HG03108 (cell line): Measurements from ENCODE around the gene RMND1.
A peak's percentile ranks its signal among the peaks of the same experiment; 100 is the strongest.

Experiments
- ATAC-seq: cut with Tn5 transposase; IDR thresholded peaks from one replicate; pipeline ENCODE4 v1.9.1; 2021; ENCODE audit warnings: moderate library complexity; ENCODE audit not compliant: unreplicated experiment

The RMND1 gene

DNA sequence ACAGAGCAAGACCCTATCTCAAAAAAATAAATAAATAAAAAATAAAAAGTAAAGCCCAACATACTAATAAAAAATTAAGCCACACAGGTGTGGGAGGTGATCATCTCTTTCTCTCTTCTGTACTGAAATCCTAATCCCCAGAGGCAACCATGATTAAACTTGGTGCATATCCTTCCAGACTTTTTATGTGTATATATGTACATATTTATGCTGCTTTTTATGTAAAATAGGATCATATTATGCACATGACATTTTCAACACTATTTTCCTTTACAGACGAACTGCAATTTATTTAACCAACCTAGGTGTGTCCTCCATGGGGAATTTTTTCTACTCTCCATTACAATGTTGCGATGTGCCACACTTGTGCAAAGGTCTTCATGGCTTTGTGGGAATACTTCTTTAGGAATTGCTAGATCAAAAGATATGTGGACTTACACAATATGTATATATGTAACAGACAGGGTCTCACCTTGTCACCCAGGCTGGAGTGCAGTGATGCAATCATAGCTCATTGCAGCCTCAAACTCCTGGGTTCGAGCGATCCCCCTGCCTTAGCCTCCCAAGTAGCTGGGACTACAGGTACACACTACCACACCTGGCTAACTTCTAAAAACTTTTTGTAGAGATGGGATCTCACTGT lies 23.7 kb downstream of the RMND1 start:
- no peak for ATAC-seq

DNA sequence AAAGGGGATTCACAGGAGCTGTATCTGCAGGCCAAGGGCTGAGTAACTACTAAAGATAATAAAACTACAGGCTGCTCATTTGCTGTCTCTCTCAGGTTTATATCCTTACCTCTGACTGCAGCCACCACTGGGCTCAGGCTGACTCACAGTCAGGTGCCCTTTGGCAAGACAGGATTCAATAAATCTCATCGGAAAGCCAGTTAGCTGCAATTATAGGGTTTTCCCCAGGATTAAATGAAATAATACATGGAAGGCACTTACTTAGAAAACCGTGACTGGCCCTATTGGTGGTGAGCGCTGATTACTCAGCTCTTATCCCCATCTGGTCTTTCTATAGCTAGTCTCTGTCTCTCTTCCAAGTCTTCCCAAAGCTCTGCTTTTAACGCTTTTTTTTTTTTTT lies 26.4 kb downstream of the RMND1 start:
- ATAC-seq = no peak

DNA sequence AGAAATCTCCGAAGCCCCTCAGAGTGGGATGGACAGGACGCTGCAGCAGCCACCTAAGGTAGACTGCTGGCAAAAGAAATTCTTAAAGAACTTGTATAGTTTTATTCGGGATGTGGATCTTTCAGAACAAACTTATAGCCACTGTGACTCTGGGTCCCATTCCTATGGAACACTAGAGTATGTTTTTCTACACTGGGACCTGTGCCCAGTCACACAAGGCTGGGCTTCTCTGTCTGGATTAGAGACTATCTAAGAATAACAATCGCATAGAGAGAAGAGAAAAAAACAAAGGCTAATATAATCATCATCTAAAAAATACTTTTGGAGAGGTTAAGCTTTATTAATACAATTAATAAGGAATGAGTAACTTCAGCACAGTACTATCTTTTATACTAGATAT lies 28.9 kb downstream of the RMND1 start:
- ATAC-seq = no peak

DNA sequence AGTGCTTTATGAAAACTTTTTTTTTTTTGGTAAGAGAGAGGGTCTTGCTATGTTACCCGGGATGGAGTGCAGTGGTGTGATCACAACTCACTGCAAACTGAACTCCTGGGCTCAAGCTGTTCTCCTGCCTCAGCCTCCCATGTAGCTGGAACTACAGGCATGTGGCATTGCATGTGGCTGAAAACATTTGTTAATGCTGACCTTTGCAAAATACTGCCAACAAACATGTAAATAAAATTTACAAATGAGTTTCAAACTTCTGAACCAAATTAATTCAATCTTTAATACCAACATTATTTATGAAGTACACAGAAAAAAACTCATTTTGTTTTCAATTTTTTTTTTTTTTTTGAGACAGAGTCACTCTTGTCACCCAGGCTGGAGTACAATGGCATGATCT lies 34.4 kb downstream of the RMND1 start:
- no peak for ATAC-seq

DNA sequence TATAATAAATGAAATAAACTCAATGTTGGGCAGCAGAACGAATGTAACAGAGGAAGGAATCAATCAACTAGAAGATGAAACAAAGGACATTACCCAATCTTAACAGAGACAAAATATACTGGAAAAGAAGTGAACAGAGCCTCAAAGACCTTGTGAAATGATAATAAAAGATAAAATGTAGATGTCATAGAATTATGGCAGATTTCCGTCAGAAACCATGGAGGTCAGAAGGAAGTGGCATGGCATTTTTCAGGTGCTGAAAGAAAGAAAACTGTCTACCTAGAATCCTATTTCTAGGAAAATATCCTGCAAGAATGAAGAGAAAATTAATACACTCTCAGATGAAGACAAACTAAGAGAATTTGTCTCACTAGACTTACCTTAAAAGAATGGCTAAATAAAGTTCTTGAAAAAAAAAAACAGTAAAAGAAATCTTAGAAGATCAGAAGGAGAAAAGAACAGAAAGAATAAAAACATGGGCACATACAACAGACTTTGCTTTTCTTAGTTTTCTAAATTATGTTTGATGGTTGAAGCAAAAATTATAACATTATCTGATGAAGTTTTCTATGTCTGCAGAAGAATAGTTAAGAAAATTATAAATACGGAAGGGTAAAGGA lies 37.2 kb downstream of the RMND1 start:
- no peak for ATAC-seq

DNA sequence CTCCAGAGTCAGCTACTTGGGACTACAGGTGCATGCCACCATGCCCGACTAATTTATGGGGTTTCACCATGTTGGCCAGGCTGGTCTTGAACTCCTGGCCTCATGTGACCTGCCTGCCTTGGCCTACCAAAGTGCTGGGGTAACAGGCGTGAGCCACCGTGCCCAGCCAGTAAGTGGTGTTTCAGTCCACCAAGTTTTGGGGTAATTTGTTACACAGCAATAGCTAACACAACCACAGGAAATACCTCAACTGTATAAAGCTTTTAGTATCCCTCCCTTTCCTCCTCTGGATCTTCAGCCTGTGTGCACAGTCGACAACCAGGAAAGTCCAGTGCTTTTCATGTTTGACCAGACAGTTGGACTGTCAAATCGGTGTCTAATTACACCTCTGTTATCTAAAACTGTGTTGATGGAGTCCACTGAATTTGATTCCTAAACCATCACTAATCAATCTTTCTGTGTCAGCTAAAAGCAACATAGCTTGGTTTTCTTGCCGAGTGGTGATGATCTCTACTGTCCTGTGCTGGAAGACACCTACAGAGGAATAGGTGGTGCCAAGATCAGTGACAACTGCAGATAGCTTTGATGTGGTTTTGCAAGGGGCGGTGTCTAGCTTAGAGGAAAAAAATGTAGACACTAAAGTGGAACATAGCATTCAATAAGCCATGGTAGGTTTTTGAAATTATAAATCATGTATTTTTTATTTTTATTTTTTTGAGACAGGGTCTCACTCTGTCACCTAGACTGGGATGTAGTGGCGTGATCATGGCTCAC lies 38.4 kb downstream of the RMND1 start:
- no peak for ATAC-seq

DNA sequence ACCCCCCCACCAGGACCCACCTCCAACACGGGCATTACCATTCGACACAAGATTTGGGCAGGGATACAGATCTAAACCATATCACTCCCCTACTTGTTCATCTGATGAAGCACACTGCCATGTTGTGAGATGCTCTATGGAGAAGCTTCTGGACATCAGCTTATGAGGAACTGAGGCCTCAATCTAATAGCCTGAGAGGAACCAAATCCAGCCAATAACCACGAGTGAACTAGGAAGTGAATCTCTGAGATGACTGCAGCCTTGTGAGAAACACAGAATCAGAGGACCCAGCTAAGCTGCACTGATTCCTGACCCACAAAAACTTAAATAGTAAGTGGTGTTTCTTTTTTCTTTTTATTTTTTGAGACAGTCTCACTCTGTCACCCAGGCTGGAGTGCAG lies 39.0 kb downstream of the RMND1 start:
- no peak for ATAC-seq

DNA sequence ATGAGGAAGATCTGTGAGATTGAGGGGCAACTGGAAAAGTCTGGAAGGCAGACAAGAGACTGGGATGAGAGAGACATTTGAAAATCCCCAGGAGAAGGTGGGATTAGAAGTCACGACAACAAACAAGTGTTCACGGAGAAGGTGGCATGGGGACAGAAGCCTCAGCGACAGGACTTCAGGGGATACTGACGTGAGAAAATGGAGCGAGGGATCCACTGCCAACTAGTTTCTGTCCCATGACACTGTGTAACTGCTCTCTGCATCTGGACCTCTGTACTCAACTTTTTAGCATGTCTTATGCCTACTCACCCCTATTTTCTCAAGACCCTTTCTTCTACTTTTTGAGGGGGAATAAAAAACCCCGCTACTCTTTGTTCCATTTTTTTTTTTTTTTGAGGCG lies 42.2 kb downstream of the RMND1 start:
- ATAC-seq = no peak

DNA sequence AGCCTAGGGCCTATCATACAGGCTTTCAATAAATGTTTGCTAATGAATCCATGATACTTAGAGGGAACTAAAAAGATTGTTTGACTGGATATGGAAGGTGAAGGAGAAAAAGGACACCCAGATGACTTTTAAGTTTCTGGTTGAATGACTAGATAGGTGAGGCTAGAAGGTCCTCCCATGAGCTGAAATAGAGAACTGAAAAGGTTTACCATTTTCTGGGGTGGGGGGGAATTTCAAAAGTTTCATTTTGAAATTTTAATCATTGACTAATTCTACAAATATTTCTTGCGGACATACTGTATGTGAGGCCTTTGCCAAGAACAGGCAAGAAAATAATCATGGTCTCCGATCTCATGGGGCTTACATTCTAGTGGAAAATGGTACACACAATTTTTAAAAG lies 42.7 kb downstream of the RMND1 start:
- ATAC-seq = peak; percentile 64

DNA sequence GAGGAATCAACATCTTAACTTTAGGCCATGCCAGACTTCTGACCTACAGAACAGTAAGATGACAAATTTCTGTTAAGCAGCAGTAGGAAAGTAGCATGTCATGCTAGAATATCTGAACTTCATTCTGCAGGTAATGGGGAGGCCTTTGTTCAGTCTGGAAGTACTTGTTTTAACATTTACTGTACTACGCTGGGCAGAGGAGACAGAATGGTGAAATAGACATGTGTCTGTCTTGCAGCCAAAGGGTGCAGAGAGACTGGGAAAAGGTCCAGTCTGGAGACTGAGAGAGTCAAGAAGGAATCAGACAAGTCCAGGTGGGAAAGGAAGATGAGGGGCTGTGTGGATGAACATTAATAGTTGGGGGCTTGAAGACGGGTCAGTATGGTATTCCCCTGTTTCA lies 43.1 kb downstream of the RMND1 start:
- ATAC-seq = peak; percentile 12

DNA sequence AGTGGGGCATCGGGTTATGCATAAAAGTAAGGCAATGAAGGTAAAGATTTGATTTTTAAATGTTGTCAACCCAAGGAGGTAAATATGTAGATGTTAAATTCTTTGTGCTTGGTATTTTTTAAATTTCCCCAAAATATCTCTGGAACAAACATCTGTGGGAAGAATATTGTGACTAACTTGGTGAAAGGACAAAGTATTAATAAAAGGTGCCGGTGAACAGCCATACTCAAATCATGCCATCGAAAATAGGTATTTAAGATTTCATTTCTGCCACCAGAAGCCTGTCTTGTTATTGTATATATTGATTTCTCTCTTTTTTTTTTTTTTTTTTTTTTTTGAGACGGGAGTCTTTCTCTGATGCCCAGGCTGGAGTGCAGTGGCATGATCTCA lies 48.0 kb downstream of the RMND1 start:
- ATAC-seq = no peak

DNA sequence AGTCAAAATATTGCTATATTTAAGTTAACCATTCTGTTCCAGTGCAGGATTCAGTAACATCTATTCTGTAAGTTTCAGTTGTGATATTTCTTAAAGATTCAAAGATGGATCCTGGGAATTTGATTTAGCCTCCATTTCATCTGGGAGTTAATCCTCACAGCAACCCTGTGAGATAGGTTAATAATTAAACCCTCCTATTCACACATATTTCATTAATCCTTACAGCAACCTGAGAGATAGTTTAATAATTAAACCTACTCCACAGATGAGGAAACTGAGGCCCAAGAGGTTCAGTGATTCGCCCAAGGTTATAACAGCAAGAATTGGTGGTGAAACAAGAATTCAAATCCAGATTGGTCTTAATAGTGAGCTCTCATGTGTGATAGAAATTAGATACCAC lies 49.7 kb downstream of the RMND1 start:
- ATAC-seq = no peak

DNA sequence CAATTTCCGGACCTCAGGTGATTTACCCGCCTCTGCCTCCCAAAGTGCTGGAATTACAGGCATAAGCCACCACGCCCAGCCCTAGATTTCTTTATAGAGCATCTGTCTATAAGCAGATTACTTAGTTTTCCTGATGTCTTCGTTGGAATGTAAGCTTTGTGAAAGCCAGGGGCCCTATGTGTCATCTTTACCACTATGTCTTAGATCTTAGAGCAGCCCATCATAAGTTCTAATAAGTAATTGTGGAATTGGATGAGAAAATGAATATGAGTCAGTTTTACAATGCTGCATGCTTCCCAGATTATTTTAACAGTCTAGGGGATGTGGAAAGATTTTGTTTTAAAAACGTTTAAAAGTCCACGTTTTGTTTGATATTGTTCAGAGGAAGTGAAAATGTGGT lies 51.5 kb downstream of the RMND1 start:
- no peak for ATAC-seq

DNA sequence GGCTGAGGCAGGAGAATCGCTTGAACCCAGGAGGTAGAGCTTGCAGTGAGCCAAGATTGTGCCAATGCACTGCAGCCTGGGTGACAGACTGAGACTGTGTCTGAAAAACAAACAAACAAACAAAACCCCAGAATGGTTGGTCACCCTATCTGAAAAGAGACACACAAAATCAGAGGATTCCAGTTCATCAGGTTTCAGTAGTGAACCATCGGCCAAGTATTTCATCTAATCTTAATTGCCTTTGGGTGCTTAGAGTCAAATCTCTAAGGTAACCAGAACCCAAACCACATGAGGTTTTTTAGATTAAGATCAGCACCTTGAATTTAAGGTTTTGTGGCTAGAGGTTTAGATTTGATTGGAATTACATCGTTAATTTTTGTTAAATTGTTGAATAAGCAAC lies 52.2 kb downstream of the RMND1 start:
- ATAC-seq = no peak

DNA sequence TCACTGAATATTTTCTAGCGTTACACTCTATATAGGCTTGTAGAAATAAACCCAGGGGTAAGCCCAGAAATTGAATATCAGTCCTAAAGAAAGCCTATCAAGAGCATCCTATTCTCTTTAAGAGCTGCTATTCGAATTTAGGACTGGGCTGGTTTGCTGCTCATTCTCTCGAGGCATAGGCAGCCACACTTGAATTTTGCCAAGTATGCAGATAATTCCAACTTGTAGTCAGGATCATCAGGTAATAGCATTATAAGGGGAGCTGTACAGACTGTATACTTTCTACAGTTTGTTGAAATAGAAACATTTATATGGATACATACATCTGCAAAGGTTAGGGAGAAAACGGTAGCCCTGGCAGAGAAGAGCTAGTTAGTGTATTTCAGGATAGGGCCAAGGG lies 58.5 kb downstream of the RMND1 start:
- ATAC-seq = no peak

DNA sequence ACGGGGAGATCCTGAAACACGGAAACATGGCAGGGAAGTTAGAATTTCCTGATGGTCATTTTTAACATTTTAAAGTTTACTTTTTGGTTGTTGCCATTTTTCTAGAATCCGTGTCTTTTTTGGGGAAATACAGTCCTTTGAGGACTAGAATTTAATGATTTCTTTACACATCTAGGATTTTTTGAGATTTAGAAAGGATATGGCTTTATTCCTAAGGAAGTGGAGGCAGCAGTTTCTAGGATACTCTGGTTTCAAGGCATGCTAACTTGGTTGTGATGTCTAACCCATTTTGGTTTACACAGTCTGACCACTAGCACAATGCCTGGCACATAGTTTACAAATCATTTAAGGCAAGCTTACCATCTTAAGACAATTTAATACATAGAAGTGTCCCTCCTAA lies 59.5 kb downstream of the RMND1 start:
- ATAC-seq = no peak

DNA sequence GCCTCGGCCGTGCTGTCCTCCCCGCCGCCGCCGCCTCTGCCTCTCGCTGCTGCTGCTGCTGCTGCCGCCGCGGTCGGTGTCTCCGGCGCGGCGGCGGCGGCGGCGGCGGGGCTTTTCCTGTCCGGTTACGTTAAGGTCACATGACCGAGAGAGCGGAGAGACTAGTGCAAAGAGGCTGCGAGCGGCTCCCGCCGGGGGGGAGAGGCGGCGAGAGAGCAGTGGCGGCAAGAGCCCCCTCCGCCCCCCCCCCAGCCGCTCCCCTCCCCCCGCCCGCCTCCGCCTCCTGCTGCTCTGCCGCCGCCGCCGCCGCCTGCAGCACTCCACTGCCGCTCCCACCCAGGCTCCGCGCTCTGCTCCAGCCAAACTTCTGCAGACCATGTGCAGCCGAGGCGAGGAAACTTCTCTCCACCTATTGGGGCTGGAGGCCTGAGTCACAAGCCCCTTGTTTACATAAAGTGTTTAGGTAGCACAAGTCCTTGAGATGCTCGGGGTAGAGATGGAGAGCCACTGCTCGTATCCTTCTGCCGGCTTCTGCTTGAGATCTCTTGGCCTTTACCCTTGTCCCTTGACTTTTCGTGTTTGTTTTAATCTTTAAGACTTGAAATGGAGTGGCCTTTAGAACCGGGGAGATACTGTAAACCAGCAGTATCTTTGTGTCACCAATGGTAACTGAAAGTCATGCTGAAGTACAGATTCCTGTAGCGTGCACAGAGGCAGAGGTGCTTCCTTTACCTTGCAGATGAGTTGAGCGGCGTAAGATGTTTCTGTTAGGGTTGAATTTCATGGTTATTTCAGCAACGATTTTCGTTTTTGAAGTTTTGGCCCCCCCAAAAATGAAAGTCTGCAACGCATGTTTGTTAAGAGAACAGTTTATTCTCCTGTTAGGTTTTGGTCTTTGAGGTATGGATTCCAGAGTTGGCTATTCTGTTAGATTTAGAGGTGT lies 60.2 kb downstream of the RMND1 start, which contains the start of gene ZBTB2:
Gene ZBTB2 (minus strand): TSS at position 89 of the 943 bp plus-strand sequence. CDS start 17,922 bp downstream, outside the sequence.
- no peak for ATAC-seq

DNA sequence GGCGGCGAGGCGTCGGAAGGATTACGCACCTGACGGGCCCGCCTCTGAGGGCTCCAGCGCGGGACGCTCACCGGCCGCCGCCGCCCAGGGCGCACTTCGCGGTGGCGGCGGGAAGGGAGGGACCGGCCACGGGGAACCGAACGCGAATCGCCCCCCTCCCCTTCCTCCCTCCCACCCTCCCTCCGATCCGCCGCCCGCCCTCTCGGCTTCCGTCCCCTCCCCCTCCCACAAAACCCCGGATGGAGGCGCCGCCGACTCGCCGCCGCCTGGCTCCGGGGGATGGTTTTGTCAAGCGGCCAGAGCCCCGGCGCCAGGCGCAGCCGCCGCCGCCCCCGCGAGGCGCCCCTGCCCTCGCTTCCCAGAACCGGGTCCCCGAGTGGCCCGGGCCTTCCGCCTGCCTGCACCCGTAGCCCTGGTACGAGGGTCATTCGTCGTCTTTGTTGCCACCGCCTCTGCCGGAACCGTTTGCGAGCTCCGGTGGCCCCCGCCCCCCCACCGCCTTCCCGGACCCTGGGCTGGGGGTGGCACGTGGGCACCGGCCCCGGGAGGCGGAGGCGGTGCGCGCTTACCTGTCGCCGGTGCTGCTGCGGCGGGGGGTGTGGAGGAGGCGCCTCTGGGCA lies 61.0 kb downstream of the RMND1 start:
- peak; percentile 2 for ATAC-seq

DNA sequence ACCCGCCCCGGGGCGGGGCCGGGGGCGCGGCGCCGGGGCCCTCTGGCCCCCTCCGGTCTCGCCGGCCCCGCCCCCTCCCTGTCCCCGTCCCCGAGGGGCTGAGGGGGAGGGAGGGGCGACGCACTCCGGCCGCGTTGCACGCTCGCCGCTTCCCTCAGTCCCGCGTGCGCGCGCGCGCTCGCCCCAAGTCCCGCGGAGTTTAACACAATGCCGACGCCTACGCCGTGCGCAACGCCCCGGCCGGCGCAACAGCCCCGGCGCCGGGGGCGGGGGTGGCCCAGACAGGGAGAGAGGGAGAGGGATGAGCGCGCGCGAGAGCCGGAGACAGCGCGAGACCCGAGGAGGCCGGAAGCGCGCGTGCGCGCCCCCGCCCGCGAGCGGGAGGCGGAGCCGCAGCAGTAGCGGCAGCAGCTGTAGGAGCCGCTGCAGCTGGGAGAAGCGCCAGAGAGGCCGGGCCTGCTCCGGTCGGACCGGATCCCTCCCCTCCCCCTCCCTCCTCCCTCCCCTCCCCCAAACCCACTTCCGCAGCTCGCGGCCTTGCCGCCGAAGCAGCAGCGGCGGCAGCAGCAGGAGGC lies 61.6 kb downstream of the RMND1 start:
- ATAC-seq = peak; percentile 78

DNA sequence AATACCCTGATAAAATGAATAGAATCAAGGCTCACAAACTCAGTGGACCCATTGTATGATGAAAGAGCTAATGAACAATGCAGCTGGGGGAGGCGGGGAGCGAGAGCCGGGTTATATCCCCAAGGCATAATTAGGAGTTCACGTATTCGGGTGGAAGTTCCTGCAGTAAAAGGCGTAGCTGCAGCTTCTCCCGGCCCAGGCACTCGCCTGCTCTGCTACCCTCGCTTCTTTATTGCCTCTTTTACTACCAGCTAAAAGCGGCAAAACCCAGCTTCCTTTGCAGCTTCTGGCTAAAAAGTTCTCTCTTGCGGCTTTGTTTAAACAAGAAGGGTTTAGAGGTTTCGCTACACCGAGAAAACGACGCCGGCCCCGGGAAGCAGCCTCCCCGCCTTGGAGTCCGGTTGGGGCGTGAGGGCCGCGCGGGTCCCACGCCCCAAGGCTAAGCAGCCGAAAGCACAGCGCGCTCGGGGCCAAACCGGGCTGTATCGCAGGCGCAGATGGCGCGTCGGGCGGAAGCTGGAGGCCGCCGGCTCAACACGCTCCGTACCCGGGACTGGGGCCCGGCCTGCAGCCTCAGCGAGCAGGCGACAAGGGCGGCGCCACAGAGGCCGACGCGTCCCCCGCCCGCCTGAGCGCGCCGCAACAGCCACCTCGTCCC lies 62.2 kb downstream of the RMND1 start:
- ATAC-seq = peak; percentile 59
